HG03378 (cell line): ENCODE measurements around the gene RBM10.

Experiments used
- ATAC-seq: cut with Tn5 transposase; IDR thresholded peaks from one replicate; pipeline ENCODE4 v1.9.1; 2021; ENCODE audit warnings: mild to moderate bottlenecking, moderate library complexity; ENCODE audit not compliant: unreplicated experiment

RBM10 gene

GRCh38 chrX:47174846-47175587 lies 30.0 kb downstream of the RBM10 start:
- no peak for ATAC-seq

GRCh38 chrX:47175588-47175980 lies 30.6 kb downstream of the RBM10 start:
- no peak for ATAC-seq

- no peak for ATAC-seq
These were observed 31.2 kb downstream of the RBM10 start for GRCh38 chrX:47176101-47176740.

GRCh38 chrX:47177079-47177478 lies 32.1 kb downstream of the RBM10 start:
- ATAC-seq = no peak

GRCh38 chrX:47178337-47178736 lies 33.3 kb downstream of the RBM10 start:
- ATAC-seq = no peak

GRCh38 chrX:47179221-47179927 lies 34.4 kb downstream of the RBM10 start:
- no peak for ATAC-seq

GRCh38 chrX:47179928-47180255 lies 34.9 kb downstream of the RBM10 start:
- no peak for ATAC-seq

- no peak for ATAC-seq
These were observed 35.3 kb downstream of the RBM10 start for GRCh38 chrX:47180346-47180745.

- ATAC-seq = no peak
These were observed 36.3 kb downstream of the RBM10 start for GRCh38 chrX:47181301-47181700.

- ATAC-seq = no peak
These were observed 37.2 kb downstream of the RBM10 start for GRCh38 chrX:47182106-47182700.

GRCh38 chrX:47184486-47184885 lies 39.5 kb downstream of the RBM10 start:
- no peak for ATAC-seq

GRCh38 chrX:47185241-47185640 lies 40.2 kb downstream of the RBM10 start:
- ATAC-seq = no peak

GRCh38 chrX:47186096-47186740 lies 41.2 kb downstream of the RBM10 start:
- ATAC-seq = no peak

- no peak for ATAC-seq
These were observed 42.2 kb downstream of the RBM10 start for GRCh38 chrX:47187106-47187677.

GRCh38 chrX:47189906-47190305 lies 44.9 kb downstream of the RBM10 start:
- no peak for ATAC-seq

- ATAC-seq = peak; percentile 41
These were observed 45.6 kb downstream of the RBM10 start for GRCh38 chrX:47190445-47191269.

GRCh38 chrX:47191331-47191730 lies 46.3 kb downstream of the RBM10 start:
- ATAC-seq = no peak

GRCh38 chrX:47191806-47192401 lies 46.9 kb downstream of the RBM10 start:
- ATAC-seq = no peak

- peak; percentile 79 for ATAC-seq
These were observed 48.6 kb downstream of the RBM10 start, which contains the start of gene UBA1 for GRCh38 chrX:47193475-47194193. UBA1 (plus strand) TSS chrX:47193829; CDS start chrX:47198803, 4,974 bp downstream.
